Endometrial microvascular endothelial cells (primary cell): Measurements from ENCODE around the gene CCDC149. TPM values are rescaled to one million over a fixed set of nuclear protein-coding genes. Genes with fewer than 3 reads are reported as not detected.

ENCODE experiments used
- in situ Hi-C: cut with HindIII; loops from 2 replicates; pipeline ENCODE4 v1.10.0; 2017; ENCODE audit warnings: low sequenced_read_pairs, low pct_unique_long_range_greater_than_20kb; ENCODE audit errors: inconsistent ontology term
- total RNA-seq: library from RNA; depleted of rRNA; stranded (reverse); fragments of >200 nt; gene quantifications from one replicate; pipeline ENCODE4 v1.2.3, GENCODE V29; 2015; ENCODE audit errors: inconsistent ontology term

Gene CCDC149
- total RNA-seq, 1 donor from 2014 or later = 2.5 TPM

- in situ Hi-C loops = no loop called here
Observed at GRCh38 chr4:24772061-24772705, 140.7 kb downstream of the CCDC149 start.

- in situ Hi-C loops = no loop called here
Observed at GRCh38 chr4:24771241-24771640, 141.6 kb downstream of the CCDC149 start.

GRCh38 chr4:24770667-24771066 is 142.2 kb downstream of the CCDC149 start:
- in situ Hi-C loops = no loop called here

GRCh38 chr4:24770032-24770584 is 142.7 kb downstream of the CCDC149 start:
- in situ Hi-C loops = no loop called here

DNA sequence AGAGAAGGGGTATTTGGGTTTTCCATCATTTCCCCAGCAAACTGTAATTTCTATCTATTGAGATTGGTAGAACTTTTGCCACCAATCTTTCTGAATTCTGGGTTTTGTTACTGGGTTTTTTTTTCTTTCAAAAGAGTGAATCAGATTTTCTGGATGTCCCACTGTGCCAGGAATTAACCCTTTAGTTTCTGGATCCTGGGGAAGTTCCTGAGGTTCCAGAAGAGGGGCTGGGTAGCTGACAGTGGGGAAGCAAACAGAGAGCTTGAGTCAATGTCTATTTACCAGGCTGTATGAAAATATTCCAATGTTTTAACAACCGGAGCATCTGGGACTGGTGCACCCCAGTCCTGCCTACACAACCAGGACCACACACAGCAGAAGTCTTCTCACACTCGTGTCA is 143.3 kb downstream of the CCDC149 start:
- in situ Hi-C loops = no loop called here

- in situ Hi-C loops = no loop called here
Observed at GRCh38 chr4:24768604-24769003, 144.2 kb downstream of the CCDC149 start.

DNA sequence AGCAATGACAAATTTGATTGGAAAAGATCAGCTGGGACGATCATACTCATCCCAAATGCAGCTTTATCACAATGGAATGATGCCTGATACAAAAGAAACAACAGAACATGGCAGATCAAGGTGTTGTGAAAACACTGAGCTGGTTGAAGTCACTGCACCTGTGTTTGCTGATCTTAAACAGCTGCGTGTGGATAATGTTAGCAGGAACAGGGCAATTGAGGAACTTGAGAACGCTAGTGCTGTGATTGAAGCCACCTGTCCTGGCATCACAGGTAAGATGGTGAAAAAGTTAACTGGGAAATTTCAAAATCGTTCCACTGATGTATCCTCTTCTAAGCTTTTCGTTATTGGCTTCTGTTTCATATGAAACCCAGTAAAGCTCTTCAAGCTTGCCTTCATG is 144.8 kb downstream of the CCDC149 start:
- in situ Hi-C loops = no loop called here

GRCh38 chr4:24765376-24765988 is 147.4 kb downstream of the CCDC149 start:
- in situ Hi-C loops = no loop called here

DNA sequence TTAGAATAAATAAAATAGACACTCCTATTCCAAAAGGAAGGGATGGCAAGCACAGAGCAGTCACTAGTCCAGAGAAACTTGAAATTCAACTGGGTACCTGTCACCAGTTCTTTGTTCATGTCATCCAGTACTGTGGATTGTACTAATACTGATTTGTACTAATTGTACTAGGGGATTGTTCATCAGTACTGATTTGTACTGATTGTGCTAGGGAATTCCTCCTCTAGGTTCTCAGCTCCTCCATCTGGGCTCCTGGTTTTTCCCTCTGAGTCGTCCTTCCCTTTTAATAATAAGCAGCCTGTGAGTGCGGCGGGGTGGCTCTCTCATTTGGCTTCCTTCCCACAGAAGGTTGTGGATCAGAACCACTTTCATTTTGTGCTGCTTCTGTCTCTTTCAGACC is 148.5 kb downstream of the CCDC149 start:
- in situ Hi-C loops = no loop called here

GRCh38 chr4:24763631-24764297 is 149.1 kb downstream of the CCDC149 start:
- in situ Hi-C loops = no loop called here

Other genes starting within 250 kb of the CCDC149 start
- not detected for gene SOD3, start 117.5 kb downstream of the CCDC149 start, total RNA-seq
- not detected for gene LGI2, start 117.9 kb upstream of the CCDC149 start, total RNA-seq
- 3.5 TPM for gene SEPSECS, start 247.4 kb upstream of the CCDC149 start, total RNA-seq